Fibroblast of gingiva (primary cell): Measurements from ENCODE around the gene KDELR1.
A peak's percentile ranks its signal among the peaks of the same experiment; 100 is the strongest.

Experiments used
- DNase-seq: peaks from one replicate; pipeline ENCODE4 v3.0.0-alpha.2; 2011; ENCODE audit warnings: low read depth

KDELR1 gene

DNA sequence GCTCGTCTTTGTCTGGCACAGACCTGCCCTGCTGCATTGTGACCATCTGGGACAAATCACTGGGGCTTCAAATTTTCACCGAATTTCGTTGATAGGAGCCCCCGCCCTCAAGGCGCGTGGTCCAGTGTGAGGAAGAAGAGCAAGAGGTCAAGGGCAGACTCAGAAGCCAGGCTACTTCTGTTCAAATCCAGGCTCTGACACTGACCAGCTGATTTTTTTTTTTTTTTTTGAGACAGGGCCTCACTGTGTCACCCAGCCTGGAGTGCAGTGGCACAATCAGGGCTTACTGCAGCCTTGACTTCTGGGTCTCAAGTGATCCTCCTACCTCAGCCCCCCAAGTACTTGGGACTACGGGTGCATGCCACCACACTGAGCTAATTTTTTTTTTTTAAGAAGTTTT is 20.0 kb downstream of the KDELR1 start:
- DNase-seq, result no peak

DNA sequence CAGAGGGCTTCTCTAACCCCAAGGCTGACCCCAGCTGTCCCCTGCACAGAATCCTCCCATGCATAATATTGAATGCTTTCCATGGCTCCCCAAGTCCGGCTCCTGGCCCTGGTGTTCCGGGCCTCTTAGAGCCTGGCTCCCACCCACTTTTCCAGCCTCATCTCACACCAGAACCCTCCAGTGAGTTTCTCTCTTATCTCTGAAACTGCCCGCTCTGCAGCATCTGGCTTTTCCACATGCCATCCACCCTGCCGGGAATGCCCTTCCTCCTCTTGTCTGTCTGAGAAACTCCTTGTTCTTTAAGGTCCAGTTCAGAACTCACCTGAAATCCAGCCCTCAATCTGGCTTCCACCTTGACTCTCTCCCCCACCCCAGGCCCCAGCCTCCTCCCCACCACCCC is 20.4 kb downstream of the KDELR1 start:
- no peak for DNase-seq

DNA sequence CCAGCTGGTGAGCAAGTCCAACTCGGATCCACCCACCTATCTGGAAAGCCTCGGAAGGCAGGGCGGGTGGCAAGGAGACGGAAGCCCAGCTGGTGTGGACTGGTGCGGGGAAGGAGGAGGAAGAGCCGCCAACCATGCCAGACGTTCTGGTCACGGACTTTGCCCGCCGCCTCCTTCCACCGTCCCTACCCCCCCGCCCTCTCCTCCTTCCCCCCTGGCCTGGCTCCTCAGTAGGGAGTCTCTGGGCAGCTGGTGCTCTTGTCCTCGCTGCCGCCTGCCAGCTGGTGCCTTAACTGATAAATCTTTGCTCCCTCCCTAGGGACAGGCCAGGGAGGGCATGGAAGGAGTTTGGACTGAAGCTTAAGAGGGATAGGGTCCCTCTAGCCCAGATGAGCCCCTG is 22.4 kb downstream of the KDELR1 start:
- DNase-seq, result no peak

DNA sequence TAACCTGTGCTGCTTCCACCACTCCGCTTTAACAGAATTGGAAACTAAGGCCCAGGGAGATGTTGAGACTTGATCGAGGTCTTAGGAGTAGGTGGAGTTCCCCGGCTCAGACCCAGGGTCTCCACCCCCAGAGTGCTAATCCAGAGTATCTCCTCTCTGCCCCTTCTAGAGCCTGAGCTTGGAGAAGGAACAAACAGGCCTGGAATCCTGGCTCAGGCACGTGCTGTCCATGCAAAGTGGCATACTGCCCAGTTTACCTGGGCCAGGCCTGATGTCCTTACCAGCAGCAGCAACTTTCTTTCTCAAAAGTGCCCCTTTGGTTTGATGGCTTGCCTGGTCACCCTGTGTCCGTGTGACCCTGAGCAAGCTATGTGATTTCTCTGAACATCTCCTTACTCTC is 23.5 kb downstream of the KDELR1 start:
- DNase-seq, result no peak

DNA sequence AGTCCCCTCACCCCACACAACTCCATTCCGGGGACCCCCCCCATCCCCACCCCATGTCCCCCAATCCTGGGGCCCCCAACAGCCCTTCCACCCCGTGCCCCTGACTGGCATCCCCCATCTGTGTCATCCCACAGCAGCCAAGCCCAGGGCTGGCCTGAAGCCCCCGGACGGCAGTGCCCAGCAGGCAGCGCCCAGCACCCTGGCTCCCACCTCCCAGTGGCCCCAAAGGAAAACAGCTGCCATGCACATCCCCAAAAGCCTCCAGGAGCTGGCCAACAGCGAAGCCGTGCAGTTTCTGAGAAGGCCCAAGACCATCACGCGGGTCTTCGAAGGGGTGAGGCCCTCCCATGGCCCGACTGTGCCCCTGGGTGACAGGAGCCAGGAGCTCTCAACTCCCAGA is 25.7 kb downstream of the KDELR1 start:
- DNase-seq, result no peak

DNA sequence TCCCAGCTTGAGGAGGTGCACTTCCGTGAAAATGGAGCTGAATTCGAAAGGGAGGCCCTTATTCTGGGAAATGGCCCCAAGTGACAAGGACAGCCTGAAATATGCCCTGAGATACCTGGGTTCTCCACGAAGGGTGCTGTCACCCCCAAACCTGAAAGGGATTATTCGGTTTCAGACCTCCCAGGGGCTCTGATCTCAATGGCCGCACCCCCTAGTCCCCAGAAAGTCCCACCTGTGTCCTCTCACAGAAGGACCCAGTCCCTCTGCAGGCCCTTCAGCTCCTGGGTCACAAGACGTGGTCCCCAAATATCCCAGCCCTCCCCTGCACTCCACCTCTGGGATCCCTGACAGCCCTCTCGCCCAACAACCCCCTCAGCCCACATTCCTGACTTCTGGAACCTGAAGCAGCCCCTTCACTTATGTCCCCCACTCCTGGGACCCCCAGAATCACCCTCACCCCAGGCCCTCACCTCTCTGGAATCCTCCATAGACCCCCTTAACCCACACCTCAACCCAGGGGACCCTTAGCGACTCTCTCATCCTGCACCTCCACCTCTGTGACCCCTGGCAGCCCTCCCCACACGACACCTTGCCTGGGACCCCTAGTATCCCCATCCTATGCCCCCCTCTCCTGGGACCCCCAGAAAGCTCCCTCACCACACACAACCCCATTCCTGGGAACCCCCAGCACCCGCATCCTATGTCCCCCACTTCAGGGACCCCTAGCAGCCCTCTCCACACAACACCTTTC is 26.6 kb downstream of the KDELR1 start:
- DNase-seq, result no peak

DNA sequence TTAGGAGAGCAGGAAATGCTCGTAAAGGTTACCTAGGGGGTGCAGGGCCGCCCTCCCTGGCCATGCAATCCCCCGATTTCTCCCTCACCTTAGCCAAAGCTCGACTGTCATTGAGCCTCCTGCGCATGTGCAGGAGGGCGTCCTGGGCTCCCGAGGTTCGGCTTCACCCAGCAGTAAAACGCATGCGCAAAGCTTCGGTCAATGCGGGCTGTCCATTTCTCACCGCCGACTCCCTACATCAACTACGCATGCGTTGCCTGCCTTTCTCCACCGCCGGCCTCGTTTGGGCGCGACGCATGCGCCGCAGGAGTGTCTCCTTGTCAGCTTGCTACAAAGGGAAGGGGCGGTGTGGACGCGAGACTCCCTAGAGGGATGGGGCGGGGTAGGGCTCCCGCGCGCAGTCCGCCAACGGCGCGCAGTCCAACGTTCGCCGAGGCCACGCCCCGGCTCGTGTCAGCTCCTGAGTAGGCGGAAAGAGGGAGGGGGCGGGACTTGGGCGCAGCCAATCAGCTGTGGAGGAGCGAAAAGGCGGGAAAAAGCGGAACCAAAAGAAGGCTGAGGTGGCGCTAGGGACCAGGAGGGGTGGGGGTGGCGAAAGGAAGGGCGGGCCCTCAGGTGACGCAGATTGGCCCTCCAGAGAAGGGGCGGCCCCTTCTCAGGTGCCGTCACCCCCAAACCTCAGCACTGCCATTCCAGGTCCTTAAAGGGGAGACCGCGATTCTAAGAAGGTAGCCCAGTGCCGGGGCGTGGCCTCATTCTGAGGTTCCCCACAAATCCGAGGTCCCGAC is 27.3 kb downstream of the KDELR1 start, which contains the start of the genes SYNGR4 and TMEM143:
Gene SYNGR4 (plus strand): TSS at position 558 of the 788 bp plus-strand sequence. CDS start 1,476 bp downstream, outside the sequence.
Gene TMEM143 (minus strand): TSS at position 131 of the 788 bp plus-strand sequence. CDS start 20 bp downstream, at position 111.
- peak; percentile 100 for DNase-seq

DNA sequence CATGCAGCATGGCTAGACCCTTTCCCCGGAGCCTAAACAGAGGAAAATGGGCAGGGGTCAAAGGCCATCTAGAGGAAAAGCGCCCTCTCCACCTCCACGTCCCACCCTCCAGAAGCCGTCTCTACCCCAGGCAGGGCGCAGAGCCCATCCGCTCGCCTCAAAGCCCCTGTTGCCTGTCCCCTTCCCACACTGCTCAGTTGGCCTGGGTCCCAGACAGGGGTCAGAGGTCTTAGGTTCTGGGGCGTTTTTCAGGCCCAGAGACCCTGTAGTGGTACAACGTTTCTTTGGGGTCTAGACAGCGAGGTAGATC is 27.9 kb downstream of the KDELR1 start:
- no peak for DNase-seq

DNA sequence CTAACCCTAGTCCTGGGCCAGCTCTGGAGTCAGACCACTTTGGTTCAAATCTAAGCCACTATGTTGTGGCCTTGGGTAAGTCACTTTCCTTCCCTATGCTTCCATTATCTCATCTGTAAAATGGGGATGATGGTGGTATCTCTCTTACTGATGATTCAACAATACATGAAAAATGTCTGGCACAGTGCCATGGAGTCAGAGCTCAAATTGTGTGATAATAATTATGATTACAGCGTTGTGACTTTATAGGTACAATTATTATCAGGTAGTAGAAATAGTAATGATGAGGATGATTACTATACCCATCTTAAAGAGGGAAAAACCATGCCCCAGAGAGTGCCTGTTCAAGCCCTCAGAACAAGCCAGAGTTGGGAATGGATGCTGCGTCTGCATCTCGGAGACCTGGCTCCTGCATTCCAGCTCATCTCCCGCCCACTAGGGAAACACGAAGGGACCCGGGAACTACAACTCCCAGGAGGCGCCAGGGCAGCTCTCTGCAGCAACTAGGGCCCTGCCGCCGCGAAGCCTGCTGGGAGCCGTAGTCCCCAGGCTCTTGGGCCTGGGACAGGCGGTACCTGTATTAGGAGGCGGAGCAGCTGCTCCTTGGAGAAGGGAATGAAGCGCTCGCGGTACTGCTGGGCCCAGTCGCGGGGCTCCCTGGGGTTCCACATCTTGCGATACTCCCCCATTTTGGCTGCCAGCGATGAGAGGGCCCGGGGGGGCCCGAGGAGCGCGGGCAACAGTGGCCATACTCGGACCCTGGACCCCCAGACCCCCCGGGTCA is 28.4 kb downstream of the KDELR1 start:
- DNase-seq, result peak; percentile 91

DNA sequence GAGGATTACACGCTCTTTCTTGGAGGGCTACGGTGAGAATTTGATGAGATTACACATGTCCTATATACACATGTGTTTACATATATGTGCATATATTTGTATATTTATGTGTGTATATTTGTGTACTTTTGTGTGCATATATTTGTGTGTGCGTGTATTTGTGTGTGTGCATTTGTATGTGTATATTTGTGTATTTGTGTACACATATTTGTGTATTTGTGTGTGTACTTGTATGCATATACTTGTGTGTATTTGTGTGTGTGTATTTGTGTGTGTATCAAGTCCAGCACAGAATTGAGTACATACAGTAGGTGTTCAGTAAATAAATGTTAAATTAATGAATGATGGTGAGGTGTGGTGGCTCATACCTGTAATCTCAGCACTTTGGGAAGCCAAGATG is 29.4 kb downstream of the KDELR1 start:
- DNase-seq, result no peak

DNA sequence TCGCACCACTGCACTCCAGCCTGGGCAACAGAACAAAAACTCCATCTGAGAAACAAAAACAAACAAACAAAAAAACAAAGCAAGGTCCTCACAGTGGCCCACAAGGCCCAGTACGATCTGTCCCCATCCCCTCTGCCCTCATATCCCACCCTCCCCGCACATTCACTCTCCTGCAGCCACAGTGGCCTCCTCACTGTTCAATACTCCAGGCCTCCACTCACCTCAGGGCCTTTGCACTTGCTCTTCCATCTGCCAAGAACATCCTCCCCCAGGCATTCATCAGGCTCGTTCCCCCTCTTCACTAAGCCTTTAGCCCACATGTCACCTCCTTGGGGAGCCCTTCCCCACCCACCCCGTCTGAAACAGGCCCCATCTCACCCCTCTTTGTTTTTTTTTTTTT is 32.2 kb downstream of the KDELR1 start:
- no peak for DNase-seq

DNA sequence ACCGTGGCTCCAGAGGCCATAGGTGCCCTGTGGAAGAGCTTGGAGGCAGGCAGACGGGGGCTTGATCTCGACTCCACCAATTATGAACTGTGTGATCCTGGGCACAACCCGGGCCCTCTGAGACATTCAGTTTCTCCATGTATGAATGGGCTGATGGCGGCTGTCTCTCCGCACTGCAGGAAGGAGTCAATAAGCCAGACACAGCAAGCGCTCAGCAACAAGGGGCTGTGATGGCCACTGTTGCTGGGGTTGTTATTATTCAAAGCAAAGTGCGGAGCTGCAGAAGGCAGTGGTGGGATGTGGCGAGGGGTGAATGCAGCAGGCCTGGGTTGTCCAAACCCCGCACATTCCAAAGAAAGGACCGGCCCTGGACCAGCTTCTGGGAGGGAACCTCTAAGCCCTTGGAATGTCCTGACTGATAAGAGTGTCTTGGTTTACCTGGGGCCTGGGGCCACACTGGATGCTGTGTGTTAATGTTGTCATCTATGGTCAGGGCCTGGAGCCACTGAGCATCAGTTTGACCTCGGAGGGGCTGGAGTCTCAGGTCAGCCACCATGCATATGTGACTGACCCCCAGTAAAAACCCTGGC is 35.9 kb downstream of the KDELR1 start:
- DNase-seq, result no peak

DNA sequence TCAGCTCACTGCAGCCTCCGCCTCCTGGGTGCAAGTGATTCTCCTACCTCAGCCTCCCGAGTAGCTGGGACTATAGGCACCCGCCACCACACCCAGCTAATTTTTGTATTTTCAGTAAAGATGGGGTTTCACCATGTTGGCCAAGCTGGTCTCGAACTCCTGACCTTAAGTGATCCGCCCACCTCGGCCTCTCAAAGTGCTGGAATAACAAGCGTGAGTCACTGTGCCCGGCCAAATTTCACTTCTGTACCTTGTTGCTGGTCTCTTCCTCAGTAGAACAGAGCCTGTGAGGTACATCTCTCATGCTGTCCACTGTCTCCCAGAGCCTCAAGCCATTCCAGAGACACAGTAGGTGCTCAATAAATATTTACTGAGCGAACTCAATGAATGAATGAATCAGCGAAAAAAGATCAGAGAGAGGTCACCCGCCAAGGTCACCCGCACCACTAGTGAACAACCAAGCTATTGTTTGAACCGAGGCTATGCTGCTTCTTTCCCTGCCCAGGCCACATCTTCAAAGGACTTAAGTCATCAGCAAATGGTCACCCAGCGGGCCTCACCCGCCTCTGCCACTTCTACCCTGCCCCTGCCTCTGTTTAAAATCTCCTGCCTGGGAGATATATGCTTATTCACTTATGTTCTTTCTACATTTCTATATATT is 36.9 kb downstream of the KDELR1 start:
- DNase-seq, result no peak

DNA sequence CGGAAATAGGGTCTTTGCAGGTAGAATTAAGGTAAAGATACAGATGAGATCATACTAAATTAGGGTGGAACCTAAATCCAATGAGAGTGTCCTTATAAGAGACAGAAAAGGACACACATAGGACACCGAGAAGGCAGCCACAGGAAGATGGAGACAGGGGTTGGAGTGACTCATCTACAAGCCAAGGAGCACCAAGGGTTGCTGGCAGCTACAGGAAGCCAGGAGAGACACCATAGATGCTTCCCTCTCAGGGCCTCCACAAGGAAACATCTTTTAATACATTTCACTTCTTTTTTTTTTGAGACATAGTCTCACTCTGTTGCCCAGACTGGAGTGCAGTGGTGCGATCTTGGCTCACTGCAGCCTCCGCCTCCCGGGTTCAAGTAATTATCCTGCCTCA is 37.7 kb downstream of the KDELR1 start:
- no peak for DNase-seq

DNA sequence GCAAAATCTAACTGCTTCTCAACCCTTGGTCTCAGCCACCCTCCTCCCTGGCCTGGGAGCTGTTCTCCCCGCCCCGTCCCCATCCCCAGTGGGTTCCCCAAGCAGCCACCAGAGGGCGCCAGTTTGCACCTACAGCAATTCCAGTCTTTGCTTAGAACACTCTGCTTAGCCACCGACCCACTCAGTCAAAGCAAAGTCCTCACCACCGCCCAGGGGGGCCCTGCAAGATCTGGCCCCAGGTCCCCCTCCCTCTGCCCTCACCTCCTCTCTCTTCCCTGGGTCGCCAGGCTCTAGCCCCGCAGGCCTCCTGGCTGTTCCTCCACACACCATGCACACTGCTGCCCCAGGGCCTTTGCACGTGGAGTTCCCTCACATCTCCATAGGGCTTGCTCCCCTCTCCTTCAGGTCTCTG is 40.0 kb downstream of the KDELR1 start:
- peak; percentile 30 for DNase-seq

DNA sequence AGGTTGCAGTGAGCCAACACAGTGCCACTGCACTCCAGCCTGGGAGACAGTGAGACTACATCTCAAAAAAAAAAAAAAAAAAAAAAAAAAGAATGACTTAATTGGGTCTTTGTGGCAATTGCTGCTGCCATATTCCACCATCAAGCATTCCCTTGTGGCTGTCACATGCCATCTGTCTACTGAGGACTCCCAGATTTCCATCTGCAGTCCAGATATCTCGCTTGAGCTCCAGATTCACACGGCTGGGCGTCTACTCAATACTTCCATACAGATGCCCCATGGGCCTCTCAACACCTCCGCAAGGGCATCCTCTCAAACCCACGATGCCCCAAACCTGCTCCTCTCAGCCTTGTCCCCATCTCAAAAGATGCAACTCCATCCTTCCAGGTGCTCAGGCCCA is 40.5 kb downstream of the KDELR1 start:
- no peak for DNase-seq

DNA sequence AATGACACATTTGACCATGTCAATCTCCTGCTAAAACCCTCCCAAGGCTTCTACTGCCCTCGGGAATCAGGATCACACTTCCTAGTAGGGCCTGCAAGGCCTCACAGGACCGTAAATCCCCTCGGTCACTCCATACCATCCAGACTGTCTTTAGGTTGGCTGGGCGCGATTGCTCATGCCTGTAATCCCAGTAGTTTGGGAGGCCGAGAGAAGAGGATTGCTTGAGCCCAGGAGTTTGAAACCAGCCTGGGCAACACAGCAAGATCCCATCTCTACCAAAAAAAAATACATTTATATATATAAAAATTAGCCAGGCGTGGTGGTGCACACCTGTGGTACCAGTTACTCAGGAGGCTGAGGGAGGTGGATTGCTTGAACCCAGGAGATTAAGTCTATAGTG is 42.6 kb downstream of the KDELR1 start:
- DNase-seq, result no peak

DNA sequence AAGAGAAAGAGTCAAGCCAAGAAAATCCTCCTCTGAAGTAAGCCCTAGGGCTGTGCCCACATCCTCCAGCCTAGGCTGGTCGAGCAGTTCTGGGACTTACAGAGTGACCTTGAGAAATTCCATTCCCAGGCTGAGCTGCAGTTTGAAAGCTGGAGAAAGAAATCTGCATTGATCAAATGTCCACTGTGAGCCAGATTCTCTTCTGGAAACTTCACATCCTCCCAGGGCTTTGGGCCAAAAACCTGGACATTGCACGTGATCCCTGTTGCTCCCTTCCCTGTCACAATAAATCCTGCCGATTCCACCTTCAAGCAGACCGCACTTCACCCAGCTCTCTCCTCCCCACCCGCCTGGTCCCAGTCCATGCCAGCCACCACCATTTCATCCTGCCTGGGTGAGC is 43.3 kb downstream of the KDELR1 start:
- DNase-seq, result no peak

DNA sequence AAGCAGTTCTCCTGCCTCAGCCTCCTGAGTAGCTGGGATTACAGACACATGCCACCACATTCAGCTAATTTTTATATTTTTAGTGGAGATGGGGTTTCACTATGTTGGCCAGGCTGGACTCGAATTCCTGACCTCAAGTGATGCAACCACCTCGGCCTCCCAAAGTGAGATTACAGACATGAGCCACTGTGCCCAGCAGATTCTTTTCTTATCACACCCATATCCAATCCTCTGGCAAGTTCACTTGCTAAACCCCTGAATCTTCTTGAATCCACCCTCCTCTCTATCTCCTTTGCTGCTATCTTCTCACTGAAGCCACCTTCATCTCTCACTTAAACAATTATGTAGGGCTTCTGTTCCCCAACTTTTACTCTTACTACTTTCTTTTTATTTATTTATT is 45.2 kb downstream of the KDELR1 start:
- no peak for DNase-seq

DNA sequence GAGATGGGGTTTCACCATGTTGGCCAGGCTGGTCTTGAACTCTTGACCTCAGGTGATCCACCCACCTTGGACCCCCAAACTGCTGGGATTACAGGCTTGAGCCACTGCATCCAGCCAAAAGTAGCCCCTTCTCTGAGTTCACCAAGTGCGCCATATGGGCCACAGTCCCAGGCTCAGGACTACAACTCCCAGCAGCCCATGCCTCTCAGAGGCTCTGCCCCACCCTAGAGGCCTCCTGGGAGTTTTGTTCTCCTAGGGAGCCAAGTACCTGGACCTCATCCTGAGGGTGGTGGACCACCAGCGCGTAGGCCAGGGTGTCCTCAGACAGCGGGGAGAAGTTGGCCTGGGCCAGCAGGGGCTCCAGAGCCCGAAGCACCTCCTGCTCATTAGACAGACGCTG is 46.5 kb downstream of the KDELR1 start:
- no peak for DNase-seq

DNA sequence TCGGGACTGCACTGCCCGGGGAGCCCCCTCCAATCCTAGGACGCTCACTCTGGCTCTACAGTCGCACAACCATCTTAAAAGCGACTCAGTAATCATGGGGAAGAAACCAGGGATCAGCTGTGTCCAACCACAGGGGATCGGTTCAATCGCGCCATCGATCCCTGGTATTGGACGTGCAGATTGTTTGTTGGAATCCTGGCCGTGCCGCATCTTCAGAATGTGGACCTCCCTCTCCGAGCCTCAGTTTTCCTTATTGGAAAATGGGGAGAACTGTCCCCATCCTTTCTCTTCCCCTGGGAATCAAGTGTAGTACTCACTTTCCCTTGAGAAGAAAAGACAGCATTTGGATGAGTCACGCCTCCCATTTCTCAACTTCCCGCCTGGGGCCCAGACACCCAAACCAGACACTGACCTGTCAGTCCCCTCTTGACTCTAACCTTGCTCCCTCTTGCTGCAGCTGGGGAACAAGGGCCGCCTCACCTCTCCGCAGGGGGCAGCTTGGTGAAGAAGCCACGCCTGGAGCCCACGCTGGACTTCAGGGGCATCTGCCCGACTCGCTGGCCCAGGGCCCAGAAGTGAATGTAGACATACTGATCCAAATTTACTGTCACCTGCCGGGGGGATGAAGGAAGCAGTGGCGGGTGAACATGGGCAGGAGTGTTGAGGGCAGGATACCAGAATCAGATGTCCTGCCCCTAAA is 48.4 kb downstream of the KDELR1 start:
- DNase-seq, result no peak
